ENCODE data around the gene KANK2. TPM values are rescaled to one million over a fixed set of nuclear protein-coding genes. Genes with fewer than 3 reads are reported as not detected.

KANK2 gene
- total and polyA plus RNA-seq, 2 of the 13 experiments (the other 11 are each of a cell fraction or from before 2014, with no cell fraction given) = 5.7 to 12.9 TPM

- no peak for TF ChIP-seq HCFC1 (IDR thresholded peaks at IDR 0.05; ENCODE audit: low read depth, low read length)
- TF ChIP-seq NFKBIZ (CRISPR knock-in tag; IDR thresholded peaks at IDR 0.05) = no peak
- no peak for TF ChIP-seq ZNF30 (CRISPR knock-in tag; IDR thresholded peaks at IDR 0.05)
- no peak for TF ChIP-seq GPN1 (CRISPR knock-in tag; IDR thresholded peaks at IDR 0.05; ENCODE audit: borderline replicate concordance)
- TF ChIP-seq STAG1 (CRISPR knock-in tag; IDR thresholded peaks at IDR 0.05) = peak; percentile 14; the same call in 1 of the 2 replicates
- TF ChIP-seq ZNF24 (IDR thresholded peaks at IDR 0.05) = no peak
- peak; percentile 30; the same call in 1 of the 2 replicates for TF ChIP-seq ZNF691 (CRISPR knock-in tag; IDR thresholded peaks at IDR 0.05; ENCODE audit: borderline replicate concordance, low read depth)
- peak; percentile 82; the same call in 1 of the 2 replicates for TF ChIP-seq SSRP1 (CRISPR knock-in tag; IDR thresholded peaks at IDR 0.05)
- no peak for TF ChIP-seq AFF4 (CRISPR knock-in tag; IDR thresholded peaks at IDR 0.05)
- TF ChIP-seq SALL1 (CRISPR knock-in tag; IDR thresholded peaks at IDR 0.05) = peak; percentile 48
- TF ChIP-seq ZBTB2 (CRISPR knock-in tag; IDR thresholded peaks at IDR 0.05; ENCODE audit: low read depth) = no peak
- no peak for TF ChIP-seq ZEB1 (IDR thresholded peaks at IDR 0.05; ENCODE audit: insufficient replicate concordance, low read depth)
- no peak; the same call in 1 of the 2 replicates for TF ChIP-seq SPEN (CRISPR knock-in tag; IDR thresholded peaks at IDR 0.05; ENCODE audit: low read depth)
- no peak for TF ChIP-seq TBP (CRISPR knock-in tag; IDR thresholded peaks at IDR 0.05)
- TF ChIP-seq GABPB1 (CRISPR knock-in tag; IDR thresholded peaks at IDR 0.05) = peak; percentile 46
- no peak for TF ChIP-seq MXD4 (CRISPR knock-in tag; IDR thresholded peaks at IDR 0.05)
- peak; percentile 76; the same call in 1 of the 2 replicates for TF ChIP-seq KDM3A (CRISPR knock-in tag; IDR thresholded peaks at IDR 0.05; ENCODE audit: low read depth)
- 0 out of 2 replicates have a peak, but pooled peaks have one; percentile 30 for TF ChIP-seq ZSCAN5A (CRISPR knock-in tag; IDR thresholded peaks at IDR 0.05; ENCODE audit: borderline replicate concordance)
- no peak; the same call in 1 of the 2 replicates for TF ChIP-seq PHF20 (CRISPR knock-in tag; IDR thresholded peaks at IDR 0.05)
- TF ChIP-seq ELK4 (CRISPR knock-in tag; IDR thresholded peaks at IDR 0.05; ENCODE audit: borderline replicate concordance) = no peak
Measured at GRCh38 chr19:11242864-11243797, 45.8 kb upstream of the KANK2 start (continued).

All from HepG2 (cell line).